HL-60/S4 treated with phorbol 12-myristate 13-acetate at 8.2 ng/mL for 4 days and 3 days (cell line): ENCODE data around the gene SPART.

Source experiments
- in situ Hi-C: fragments of 300-500 bp; cut with MboI; formaldehyde crosslinking; loops from 2 replicates; pipeline ENCODE4 v1.15.0; 2022; ENCODE audit warnings: low sequenced_read_pairs

SPART gene

GRCh38 chr13:36259361-36260137 lies 86.6 kb downstream of the SPART start:
- in situ Hi-C loops: no loop called here

DNA sequence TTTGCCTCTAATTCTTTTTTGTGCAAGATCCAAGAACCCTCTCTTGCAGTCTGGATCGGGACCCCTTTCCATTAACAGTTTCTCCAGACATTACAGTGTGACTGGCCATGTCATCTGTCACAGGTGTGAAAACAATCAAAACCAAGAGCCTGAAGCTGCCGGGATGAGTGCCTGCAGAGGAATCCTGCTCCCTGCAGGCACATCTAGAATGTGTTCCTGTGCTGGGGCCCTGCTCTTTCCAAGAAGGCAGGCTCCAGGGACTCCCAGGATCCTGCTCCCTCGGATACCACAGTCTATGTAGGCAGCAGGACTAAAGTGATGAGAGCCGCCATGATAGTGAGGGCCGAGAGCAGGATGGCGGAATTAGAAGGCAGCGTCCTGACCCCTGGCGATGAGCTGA lies 87.4 kb downstream of the SPART start:
- in situ Hi-C loops: no loop called here
